ENCODE results near the gene DNAAF9.

DNA sequence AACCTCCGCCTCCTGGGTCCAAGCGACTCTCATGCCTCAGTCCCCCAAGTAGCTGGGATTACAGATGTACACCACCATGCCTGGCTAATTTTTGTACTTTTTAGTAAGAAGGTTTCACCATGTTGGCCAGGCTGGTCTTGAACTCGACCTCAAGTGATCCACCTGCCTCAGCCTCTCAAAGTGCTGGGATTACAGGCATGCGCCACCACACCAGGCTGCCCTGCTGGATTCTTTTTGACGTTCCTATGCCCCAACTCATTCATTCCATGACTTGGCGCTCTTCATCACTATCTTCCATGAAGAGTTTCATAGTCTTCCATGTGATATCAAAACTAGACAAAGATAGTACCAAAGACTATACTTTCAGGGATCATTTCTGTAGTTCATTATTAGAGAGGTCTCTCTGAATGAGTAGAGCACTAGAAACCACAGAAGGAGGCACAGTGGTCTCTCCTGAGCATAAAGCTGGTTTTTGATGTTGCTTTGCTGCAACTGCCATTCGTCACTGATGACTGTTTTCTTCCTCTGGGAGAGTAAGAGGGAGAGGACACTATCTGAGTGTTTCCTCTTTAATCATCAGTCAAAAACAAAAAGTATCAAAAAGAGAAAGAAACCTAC, 23.5 kb downstream of the DNAAF9 start:
- TF ChIP-seq, protein P1, sequence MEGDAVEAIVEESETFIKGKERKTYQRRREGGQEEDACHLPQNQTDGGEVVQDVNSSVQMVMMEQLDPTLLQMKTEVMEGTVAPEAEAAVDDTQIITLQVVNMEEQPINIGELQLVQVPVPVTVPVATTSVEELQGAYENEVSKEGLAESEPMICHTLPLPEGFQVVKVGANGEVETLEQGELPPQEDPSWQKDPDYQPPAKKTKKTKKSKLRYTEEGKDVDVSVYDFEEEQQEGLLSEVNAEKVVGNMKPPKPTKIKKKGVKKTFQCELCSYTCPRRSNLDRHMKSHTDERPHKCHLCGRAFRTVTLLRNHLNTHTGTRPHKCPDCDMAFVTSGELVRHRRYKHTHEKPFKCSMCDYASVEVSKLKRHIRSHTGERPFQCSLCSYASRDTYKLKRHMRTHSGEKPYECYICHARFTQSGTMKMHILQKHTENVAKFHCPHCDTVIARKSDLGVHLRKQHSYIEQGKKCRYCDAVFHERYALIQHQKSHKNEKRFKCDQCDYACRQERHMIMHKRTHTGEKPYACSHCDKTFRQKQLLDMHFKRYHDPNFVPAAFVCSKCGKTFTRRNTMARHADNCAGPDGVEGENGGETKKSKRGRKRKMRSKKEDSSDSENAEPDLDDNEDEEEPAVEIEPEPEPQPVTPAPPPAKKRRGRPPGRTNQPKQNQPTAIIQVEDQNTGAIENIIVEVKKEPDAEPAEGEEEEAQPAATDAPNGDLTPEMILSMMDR (IDR thresholded peaks at IDR 0.05) = no peak
- no peak for TF ChIP-seq EZH2 (IDR thresholded peaks at IDR 0.05; ENCODE audit: borderline replicate concordance, insufficient read depth, low read depth, low read length, poor library complexity, severe bottlenecking)

All from B cell (primary cell).